GDM1 (cell line): ENCODE results near the gene LGALS14.
A peak's percentile ranks its signal among the peaks of the same experiment; 100 is the strongest.
"Not testable (repeated sequence)": the region's sequence is repeated elsewhere in the genome, so short reads cannot be mapped to it uniquely, and the experiment has no call there.

Source experiments
- DNase-seq: peaks from one replicate; lab custom pipeline; 2025; lab: John Stamatoyannopoulos, UW

The LGALS14 gene, protein sequence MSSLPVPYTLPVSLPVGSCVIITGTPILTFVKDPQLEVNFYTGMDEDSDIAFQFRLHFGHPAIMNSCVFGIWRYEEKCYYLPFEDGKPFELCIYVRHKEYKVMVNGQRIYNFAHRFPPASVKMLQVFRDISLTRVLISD

GRCh38 chr19:39704181-39705044, at the start of gene LGALS14:
TSS of gene LGALS14 (plus strand) at chr19:39704481. CDS start at chr19:39704529, 48 bp downstream.
- DNase-seq, result no peak

GRCh38 chr19:39655613-39656012, 48.7 kb upstream of the LGALS14 start, which contains the start of gene LGALS16:
TSS of gene LGALS16 (plus strand) at chr19:39655913. CDS start at chr19:39655962, 49 bp downstream.
- DNase-seq, result no peak

- no peak for DNase-seq
These were observed 44.5 kb upstream of the LGALS14 start for GRCh38 chr19:39659791-39660190.

DNA sequence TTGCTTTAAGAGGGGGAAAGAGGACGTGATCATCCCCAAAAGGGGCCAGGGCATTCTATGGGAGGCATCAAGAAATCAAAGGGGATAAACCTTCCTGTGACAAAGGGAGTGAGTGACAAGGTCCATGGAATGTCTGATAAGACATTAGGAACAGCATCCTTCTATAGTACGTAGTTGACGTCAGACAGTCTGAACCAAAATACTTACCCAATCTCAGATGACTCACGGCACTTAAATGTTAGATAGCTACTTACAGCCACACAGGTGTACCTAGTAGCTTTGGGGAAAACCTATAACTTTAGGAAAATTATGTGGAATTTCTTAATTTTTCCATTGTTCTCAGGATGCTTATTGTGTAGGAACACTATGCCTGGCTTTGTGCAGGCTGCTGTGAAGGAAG, 43.6 kb upstream of the LGALS14 start:
- DNase-seq, result no peak

GRCh38 chr19:39661565-39661964, 42.7 kb upstream of the LGALS14 start:
- DNase-seq, result no peak

DNA sequence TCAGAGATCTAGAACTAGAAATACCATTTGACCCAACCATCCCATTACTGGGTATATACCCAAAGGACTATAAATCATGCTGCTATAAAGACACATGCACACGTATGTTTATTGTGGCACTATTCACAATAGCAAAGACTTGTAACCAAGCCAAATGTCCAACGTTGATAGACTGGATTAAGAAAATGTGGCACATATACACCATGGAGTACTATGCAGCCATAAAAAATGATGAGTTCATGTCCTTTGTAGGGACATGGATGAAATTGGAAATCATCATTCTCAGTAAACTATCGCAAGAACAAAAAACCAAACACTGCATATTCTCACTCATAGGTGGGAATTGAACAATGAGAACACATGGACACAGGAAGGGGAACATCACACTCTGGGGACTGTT, 34.4 kb upstream of the LGALS14 start:
- not testable (repeated sequence) for DNase-seq

- DNase-seq, result no peak
These were observed 33.3 kb upstream of the LGALS14 start for GRCh38 chr19:39670998-39671397.

DNA sequence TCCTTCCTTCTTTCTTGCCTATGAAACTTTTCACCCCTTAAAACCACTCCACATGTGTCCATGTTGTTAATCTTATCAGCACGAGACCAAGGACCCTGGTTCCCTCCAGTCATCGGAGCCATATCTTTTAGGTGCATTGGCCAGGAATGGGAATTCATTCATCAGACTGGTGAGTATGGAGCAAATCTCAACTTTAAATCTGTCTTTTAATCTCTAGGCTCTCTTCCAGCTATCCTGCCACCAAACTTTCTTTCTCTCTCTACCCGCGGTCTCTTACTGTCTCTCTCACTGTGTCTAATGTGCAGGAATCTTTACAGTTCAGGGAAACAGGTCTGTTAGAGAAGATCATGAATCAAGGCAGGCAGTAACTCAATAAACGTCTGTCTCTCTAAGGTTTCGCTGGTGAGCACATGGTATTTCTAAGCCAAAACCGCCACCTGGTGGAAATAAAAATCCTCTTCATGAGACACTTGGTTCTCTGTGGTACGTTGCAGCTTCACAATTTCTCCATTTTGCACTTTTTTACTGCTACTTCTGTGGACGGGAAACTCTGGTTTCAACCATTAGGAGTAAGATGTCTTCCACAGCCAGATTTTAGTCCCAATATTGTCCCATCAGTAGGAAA, 32.4 kb upstream of the LGALS14 start:
- peak; percentile 40 for DNase-seq

GRCh38 chr19:39672473-39672872, 31.8 kb upstream of the LGALS14 start:
- no peak for DNase-seq

DNA sequence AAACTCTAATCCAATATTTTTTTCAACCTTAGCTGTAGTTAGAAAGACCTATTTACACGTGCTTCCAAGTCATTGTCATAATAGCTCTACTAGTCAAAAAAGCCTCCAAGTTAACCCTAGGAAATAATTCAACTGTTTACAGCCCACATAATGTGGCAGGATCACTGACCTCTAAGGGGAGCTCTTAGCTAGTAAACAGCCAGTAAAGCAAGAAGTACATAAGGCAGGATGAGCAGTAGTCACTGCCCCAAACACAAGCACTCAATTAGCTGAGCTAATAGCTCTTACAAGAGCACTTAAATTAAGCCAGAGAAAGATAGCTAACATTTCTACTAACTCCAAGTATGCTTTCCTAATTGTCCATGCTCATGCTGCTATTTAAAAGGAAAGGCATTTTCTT, 30.4 kb upstream of the LGALS14 start:
- not testable (repeated sequence) for DNase-seq

DNA sequence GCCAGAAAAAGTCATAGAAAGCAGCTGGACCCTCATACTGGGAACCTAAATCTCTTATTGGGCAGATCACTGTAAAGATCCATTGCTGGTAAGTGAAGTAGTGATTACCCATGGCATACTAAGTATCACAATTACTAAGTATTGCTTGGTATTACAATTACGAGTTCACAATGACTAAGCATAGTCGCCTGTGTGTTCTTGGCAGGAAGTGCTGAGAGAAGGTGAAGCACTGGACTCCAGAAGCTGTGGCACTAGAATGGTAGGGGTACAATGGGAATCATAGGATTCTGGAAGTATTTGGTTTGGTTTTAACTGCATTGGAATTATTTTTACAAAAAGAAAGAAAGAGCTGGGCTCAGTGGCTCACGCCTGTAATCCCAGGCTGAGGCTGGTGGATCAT, 28.3 kb upstream of the LGALS14 start:
- DNase-seq, result no peak

- DNase-seq, result no peak
These were observed 26.1 kb upstream of the LGALS14 start for GRCh38 chr19:39677961-39678889.

GRCh38 chr19:39679056-39679790, 25.1 kb upstream of the LGALS14 start:
- DNase-seq, result no peak

GRCh38 chr19:39679791-39680168, 24.5 kb upstream of the LGALS14 start:
- DNase-seq, result no peak

GRCh38 chr19:39680593-39680992, 23.7 kb upstream of the LGALS14 start:
- DNase-seq, result no peak

DNA sequence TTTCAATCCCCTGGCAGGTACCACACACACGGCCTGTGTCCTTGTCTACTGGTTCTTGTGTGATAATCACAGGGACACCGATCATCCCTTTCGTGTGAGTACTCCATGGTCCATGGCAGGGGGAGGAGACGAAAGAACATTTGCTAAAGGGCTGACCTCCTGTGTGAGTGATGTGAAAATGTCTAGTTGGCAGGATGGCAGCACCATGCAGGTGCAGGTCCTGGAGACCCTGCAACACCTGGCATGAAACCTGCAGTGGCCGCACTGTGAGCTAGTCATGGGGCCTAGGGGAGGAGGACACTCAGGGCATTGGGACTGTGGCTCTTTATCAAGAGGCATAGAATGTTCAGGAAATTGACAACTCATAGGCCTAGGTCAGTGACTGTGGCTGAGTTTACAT, 22.9 kb upstream of the LGALS14 start:
- no peak for DNase-seq

- no peak for DNase-seq
These were observed 20.0 kb upstream of the LGALS14 start for GRCh38 chr19:39684267-39684666.

DNA sequence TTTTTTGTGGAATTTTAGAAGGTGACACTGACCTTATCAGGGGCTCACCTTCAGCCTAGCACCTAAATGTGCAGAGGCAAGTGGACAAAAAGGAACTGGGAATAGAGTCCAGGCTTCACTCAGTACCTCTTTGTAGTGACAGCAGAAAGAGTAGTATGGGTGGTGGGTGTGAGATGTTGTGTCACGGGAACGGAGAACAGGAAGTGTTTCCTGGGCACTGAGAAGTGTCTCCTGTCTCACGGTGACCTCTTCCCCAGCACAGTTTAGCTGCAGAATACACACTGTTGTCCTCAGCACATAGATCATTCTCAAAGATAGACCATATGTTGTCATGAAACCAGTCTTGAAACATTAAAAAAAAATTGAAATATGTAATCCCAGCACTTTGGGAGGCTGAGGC, 17.5 kb upstream of the LGALS14 start:
- no peak for DNase-seq

GRCh38 chr19:39688637-39689036, 15.6 kb upstream of the LGALS14 start:
- DNase-seq, result not testable (repeated sequence)

DNA sequence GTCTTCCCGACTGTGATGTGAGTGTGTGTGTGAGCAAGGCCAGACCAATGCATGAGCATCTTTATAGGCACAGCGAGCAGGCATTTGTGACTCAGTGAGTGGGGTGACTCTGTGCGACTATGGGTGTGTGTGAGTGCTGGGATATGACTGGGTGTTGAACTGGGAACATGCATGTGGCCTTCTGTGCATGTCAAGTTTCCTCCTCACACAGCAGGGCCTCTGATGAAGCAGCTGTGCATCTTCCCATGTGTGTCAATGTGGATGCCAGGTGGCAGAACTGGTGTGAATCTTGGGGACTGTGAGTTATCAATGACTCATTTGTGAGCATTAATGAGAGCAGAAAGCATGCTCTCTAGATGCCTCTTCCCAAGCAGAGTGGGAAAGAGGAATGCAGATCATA, 12.1 kb upstream of the LGALS14 start:
- no peak for DNase-seq

GRCh38 chr19:39692822-39693221, 11.5 kb upstream of the LGALS14 start:
- no peak for DNase-seq
